Measurements from ENCODE around the gene HK2.
"Not testable (repeated sequence)": the region's sequence is repeated elsewhere in the genome, so short reads cannot be mapped to it uniquely, and the experiment has no call there.

The HK2 gene

GRCh38 chr2:74819702-74820101 is 14.2 kb upstream of the HK2 start:
- Histone ChIP-seq H3K4me2 (ENCODE audit: low read length) (no peak overlapping the region), H3K36me3 (ENCODE audit: insufficient read depth, low read length) (no peaks in the 10 kb centered on the region), H3K4me1 (ENCODE audit: control insufficient read depth, insufficient read depth, low read length) (no peaks in the 10 kb centered on the region), H3K9me3 (replicated peaks; ENCODE audit: low read length) (no peaks in the 10 kb centered on the region), H3K27me3 (ENCODE audit: control insufficient read depth, insufficient read depth, low read length) (peaks cover 36% of the 10 kb centered on the region), H3K9ac (ENCODE audit: low read depth, low read length) (no peak overlapping the region), H3K4me3 (ENCODE audit: low read length) (no peak overlapping the region)

DNA sequence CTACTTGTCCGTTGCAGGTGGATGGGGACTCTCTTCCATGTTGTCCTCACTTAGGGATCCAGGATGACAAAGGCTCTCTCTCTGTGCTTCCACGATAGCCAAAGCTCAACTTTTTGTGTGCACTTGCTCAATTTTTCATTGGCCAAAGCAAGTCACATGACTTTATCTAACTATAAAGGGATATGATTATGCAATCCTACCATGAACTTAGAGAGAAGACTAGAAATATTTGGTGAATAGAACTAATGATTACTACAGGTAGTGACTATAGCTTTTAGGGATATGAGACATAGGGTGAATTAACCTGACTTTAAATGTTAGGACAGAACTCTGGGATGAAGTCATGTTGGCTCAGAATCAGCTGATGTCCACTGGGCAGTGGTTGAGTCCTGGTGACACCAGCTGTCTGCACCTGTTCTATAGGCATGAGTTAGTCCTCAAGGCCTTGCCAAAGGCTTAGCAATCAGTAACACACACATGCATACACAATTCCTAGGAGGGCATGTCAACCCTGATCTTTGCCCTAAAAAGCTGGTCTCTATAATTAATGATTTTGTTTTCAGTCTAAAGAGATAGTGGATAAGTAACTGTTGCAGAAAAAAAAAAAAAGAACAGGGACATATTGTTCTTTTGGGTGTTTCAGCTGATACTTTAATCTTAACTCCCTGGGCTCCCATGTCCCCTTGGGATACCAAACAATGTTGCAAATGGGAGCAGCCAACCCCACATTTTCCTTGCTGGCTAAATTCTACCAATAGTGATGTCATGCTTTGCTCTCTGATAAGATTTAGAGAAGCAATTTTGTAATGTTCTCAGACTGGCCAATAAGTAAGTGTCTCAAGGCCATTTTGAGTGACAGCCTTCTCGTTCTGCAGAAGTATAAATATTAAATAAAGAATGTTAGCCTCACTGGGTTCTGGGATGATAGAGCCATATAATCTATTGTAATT is 12.5 kb upstream of the HK2 start:
- no peak overlapping the region for H3K4me2 ChIP-seq (ENCODE audit: low read length)
- no peaks in the 10 kb centered on the region for H3K9me3 ChIP-seq (replicated peaks; ENCODE audit: low read length)
- H3K27me3 ChIP-seq (ENCODE audit: control insufficient read depth, insufficient read depth, low read length): peaks cover 23% of the 10 kb centered on the region
- no peaks in the 10 kb centered on the region for H3K4me1 ChIP-seq (ENCODE audit: control insufficient read depth, insufficient read depth, low read length)
- H3K36me3 ChIP-seq (ENCODE audit: insufficient read depth, low read length): no peaks in the 10 kb centered on the region
- H3K9ac ChIP-seq (ENCODE audit: low read depth, low read length): no peak overlapping the region
- H3K4me3 ChIP-seq (ENCODE audit: low read length): no peak overlapping the region

GRCh38 chr2:74822771-74823566 is 11.0 kb upstream of the HK2 start:
- no peaks in the 10 kb centered on the region for H3K36me3 ChIP-seq (ENCODE audit: insufficient read depth, low read length)
- H3K4me3 ChIP-seq (ENCODE audit: low read length): no peak overlapping the region
- H3K4me2 ChIP-seq (ENCODE audit: low read length): no peak overlapping the region
- no peaks in the 10 kb centered on the region for H3K4me1 ChIP-seq (ENCODE audit: control insufficient read depth, insufficient read depth, low read length)
- no peaks in the 10 kb centered on the region for H3K9me3 ChIP-seq (replicated peaks; ENCODE audit: low read length)
- peaks cover 20% of the 10 kb centered on the region for H3K27me3 ChIP-seq (ENCODE audit: control insufficient read depth, insufficient read depth, low read length)
- H3K9ac ChIP-seq (ENCODE audit: low read depth, low read length): no peak overlapping the region

DNA sequence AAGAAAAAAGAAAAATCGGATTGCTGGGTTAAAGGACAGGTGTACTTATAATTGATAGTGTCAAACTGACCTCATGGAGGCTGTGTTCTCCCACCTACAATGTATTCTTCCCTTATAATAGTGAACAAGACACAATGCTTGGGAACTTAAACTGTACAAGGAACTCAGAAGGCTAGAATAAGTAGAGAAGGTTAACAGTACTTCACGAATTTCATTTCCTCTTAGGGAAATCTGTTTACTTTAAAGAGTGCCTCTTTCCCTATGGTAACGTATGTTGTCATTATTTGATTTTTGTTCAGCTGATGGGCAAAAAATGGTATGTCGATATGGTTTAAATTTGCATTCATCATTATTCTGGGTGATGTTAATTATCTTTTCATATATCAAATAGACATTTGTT is 9.2 kb upstream of the HK2 start:
- Histone ChIP-seq H3K27me3 (ENCODE audit: control insufficient read depth, insufficient read depth, low read length) (peaks cover 24% of the 10 kb centered on the region), H3K9ac (ENCODE audit: low read depth, low read length) (no peak overlapping the region), H3K4me1 (ENCODE audit: control insufficient read depth, insufficient read depth, low read length) (no peaks in the 10 kb centered on the region), H3K36me3 (ENCODE audit: insufficient read depth, low read length) (no peaks in the 10 kb centered on the region), H3K4me3 (ENCODE audit: low read length) (no peak overlapping the region), H3K9me3 (replicated peaks; ENCODE audit: low read length) (no peaks in the 10 kb centered on the region), H3K4me2 (ENCODE audit: low read length) (no peak overlapping the region)

DNA sequence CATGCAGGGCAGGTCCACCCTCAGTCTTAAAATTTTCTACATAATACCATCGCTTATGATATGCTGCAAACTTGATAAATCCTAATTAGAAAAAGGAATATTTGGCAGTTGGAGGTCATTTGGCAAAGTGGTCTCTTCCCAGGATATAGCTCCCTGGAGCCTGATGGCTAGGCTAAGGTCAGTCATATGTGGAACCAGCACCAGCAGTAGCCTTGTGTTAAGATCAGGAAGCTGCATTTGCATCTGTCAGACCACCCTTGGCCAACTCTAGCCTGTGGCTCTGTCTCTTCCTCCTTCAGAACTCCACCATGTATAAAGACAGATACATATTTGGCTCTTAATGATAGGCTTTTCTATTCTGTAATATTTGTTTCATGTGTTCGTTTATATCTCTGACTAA is 5.4 kb upstream of the HK2 start:
- Histone ChIP-seq H3K4me2 (ENCODE audit: low read length) (no peak overlapping the region), H3K4me3 (ENCODE audit: low read length) (no peak overlapping the region), H3K27me3 (ENCODE audit: control insufficient read depth, insufficient read depth, low read length) (peaks cover 4% of the 10 kb centered on the region), H3K36me3 (ENCODE audit: insufficient read depth, low read length) (no peaks in the 10 kb centered on the region), H3K4me1 (ENCODE audit: control insufficient read depth, insufficient read depth, low read length) (peaks cover 5% of the 10 kb centered on the region), H3K9me3 (replicated peaks; ENCODE audit: low read length) (no peaks in the 10 kb centered on the region), H3K9ac (ENCODE audit: low read depth, low read length) (no peak overlapping the region)

- Histone ChIP-seq H3K4me1 (ENCODE audit: control insufficient read depth, insufficient read depth, low read length) (peaks cover 13% of the 10 kb centered on the region), H3K9me3 (replicated peaks; ENCODE audit: low read length) (no peaks in the 10 kb centered on the region), H3K36me3 (ENCODE audit: insufficient read depth, low read length) (no peaks in the 10 kb centered on the region), H3K27me3 (ENCODE audit: control insufficient read depth, insufficient read depth, low read length) (peaks cover 4% of the 10 kb centered on the region), H3K4me3 (ENCODE audit: low read length) (no peak overlapping the region), H3K4me2 (ENCODE audit: low read length) (no peak overlapping the region), H3K9ac (ENCODE audit: low read depth, low read length) (no peak overlapping the region)
Measured at GRCh38 chr2:74831693-74832530, 2.0 kb upstream of the HK2 start.

DNA sequence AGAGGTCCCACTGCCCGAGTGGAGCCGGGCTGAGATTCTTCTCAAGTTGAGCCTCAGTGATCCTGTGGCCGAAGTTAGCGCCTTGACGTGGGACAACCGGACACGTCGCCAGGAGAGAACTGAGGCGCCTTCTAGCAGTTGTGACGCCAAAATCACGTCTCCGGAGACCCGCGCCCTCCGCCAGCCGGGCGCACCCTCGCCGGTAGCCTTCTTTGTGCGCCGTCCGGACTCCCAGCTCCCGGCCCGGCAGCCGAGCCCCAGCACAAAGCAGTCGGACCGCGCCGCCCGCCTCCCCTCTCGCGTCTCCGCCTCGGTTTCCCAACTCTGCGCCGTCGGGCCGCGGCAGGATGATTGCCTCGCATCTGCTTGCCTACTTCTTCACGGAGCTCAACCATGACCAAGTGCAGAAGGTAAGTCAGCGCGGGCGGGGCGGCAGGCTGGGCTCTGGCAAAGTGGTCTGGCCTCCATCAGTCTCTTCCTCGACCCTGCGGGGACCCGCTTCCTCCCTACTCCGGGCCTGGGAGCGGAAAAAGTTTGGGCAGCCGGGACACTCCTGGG is 386 bp downstream of the HK2 start:
- H3K9me3 ChIP-seq (replicated peaks; ENCODE audit: low read length); H3K36me3 ChIP-seq (ENCODE audit: insufficient read depth, low read length); H3K27me3 ChIP-seq (ENCODE audit: control insufficient read depth, insufficient read depth, low read length): not testable (repeated sequence)
- H3K4me3 ChIP-seq (ENCODE audit: low read length): peak overlapping the region; percentile 94
- H3K4me1 ChIP-seq (ENCODE audit: control insufficient read depth, insufficient read depth, low read length): peaks cover 13% of the 10 kb centered on the region
- H3K9ac ChIP-seq (ENCODE audit: low read depth, low read length): peak overlapping the region; percentile 79
- peak overlapping the region; percentile 95 for H3K4me2 ChIP-seq (ENCODE audit: low read length)

DNA sequence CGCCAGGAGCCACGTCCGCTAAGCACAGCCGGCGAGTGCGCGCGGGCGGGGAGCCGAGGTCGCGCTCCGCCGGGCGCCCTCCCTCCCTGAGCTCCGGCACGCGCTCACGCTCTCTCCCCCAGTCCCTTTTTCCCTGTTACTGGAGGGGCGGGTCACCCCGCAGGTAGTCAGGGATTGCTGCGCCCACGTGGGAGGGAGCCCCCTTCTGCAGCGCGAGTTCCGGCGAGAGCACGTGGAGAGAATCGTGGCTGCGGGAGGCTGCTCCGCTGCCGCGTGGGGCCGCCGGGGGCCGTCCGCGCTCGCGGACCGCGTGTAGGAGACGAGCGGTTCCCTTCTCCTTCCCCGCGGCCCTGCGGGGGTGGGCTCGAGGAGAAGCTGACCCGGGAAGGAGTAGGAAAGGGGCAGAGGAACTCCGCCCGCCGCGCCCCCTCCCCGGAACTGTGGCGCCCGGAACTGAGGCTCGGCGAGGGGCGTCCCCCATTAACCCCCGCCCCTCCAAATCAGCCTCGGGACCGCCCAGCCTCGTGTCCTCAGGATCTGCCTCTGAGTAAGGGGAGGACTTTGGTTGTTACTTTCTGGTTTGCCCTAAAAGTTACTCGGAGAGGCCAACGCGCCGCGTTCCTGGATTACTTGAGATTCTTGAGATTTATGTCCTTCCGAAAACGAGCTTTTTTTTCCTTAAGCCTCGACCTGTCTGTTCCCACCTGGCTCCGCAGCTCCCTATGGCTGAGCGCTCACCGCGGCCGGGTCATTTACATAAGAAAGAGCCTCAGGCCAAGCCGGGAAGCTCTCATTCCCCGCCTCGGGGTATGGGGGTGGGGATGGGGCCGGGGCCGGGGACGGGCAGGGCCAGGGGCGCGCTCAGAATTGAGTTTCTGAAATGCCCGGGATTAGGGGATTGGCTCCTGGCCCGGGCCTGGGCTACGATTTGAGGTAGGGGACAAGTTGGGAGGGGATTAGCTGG is 1.1 kb downstream of the HK2 start:
- H3K27me3 ChIP-seq (ENCODE audit: control insufficient read depth, insufficient read depth, low read length): no peaks in the 10 kb centered on the region

DNA sequence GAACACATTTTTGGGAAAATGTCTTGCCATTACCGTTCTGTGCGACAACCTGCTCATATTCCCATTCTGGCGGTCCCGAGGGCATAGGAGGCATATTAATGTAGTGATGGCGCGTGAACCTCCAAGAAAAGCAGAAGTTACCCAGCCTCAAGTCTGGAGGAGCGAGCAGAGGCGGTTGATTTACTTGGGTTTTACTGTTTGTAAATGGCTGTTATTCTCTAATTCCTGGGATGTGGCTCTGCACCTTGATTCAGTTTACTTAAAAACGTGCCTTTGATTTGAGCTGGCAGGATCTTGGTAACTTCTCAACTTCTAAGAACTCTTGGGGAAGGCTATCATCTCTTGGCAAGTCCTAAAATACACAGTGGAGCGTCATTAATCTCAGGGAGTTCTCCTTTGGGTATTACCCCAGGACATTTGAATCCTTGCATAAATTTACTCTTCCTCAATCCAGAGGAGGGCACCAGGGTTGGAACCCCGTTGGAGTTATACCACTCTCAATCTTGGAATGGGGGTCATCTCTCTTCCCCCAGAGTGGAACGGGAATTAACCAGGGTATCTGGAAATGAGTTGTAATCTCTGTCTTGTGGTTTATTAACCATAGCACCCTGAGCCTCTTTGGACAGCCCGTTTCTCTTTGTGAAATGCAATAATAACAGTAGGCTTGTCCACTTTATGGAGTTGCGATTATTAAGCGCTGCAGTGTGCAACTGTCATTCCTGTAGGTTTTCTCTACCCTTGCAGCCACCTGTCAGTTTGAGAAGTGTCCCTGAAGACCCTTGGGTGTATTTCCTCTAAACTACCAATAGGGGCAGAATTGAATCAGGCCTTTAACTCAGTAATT is 2.1 kb downstream of the HK2 start:
- Histone ChIP-seq H3K36me3 (ENCODE audit: insufficient read depth, low read length) (no peaks in the 10 kb centered on the region), H3K4me2 (ENCODE audit: low read length) (peak overlapping the region; percentile 95), H3K9me3 (replicated peaks; ENCODE audit: low read length) (no peaks in the 10 kb centered on the region), H3K4me3 (ENCODE audit: low read length) (peak overlapping the region; percentile 94), H3K27me3 (ENCODE audit: control insufficient read depth, insufficient read depth, low read length) (no peaks in the 10 kb centered on the region), H3K4me1 (ENCODE audit: control insufficient read depth, insufficient read depth, low read length) (peaks cover 13% of the 10 kb centered on the region), H3K9ac (ENCODE audit: low read depth, low read length) (peak overlapping the region; percentile 20)

More for the DNA sequence above, 1.1 kb downstream of the HK2 start:
- peak overlapping the region; percentile 79 for H3K9ac ChIP-seq (ENCODE audit: low read depth, low read length)
- H3K36me3 ChIP-seq (ENCODE audit: insufficient read depth, low read length): no peaks in the 10 kb centered on the region
- H3K4me1 ChIP-seq (ENCODE audit: control insufficient read depth, insufficient read depth, low read length): peaks cover 13% of the 10 kb centered on the region
- peak overlapping the region; percentile 95 for H3K4me2 ChIP-seq (ENCODE audit: low read length)
- H3K4me3 ChIP-seq (ENCODE audit: low read length): peak overlapping the region; percentile 94
- H3K9me3 ChIP-seq (replicated peaks; ENCODE audit: low read length): no peaks in the 10 kb centered on the region
